CD14-positive monocyte (primary cell): ENCODE measurements around the gene MTX1. TPM values are rescaled to one million over a fixed set of nuclear protein-coding genes. Genes with fewer than 3 reads are reported as not detected.

Experiments
- DNase-seq, 3 donors: peaks; one replicate each; pipeline ENCODE4 v3.0.0-alpha.2; 2011 to 2022
- H2AFZ ChIP-seq: 2 replicates; pipeline ENCODE4 v1.6.0; 2012; ENCODE audit warnings: mild to moderate bottlenecking, low read depth, low read length, inconsistent platforms; ENCODE audit not compliant: insufficient read depth, poor library complexity, severe bottlenecking
- H3K27ac ChIP-seq, 2 donors: 1 replicate in 1 of 2; 2 replicates in 1 of 2; pipeline ENCODE4 v1.5.1; 2012 to 2013; ENCODE audit warnings: low read length in 2 of 2, control low read depth in 1 of 2, inconsistent platforms in 1 of 2, low read depth in 1 of 2, mild to moderate bottlenecking in 1 of 2
- H3K27me3 ChIP-seq, 2 donors: one replicate each; pipeline versions ENCODE4 v1.6.0 to v1.6.1; 2011 to 2013; ENCODE audit warnings: low read length in 2 of 2; ENCODE audit not compliant: control insufficient read depth in 2 of 2, insufficient read depth in 2 of 2
- H3K36me3 ChIP-seq, 2 donors: replicated peaks in 1 of 2; 1 replicate in 1 of 2; 2 replicates in 1 of 2; pipeline versions ENCODE4 v1.5.1 to v1.6.1; 2012 to 2013; ENCODE audit warnings: low read length in 2 of 2, control low read depth in 1 of 2, inconsistent platforms in 1 of 2, mild to moderate bottlenecking in 1 of 2; ENCODE audit not compliant: insufficient read depth in 2 of 2, control insufficient read depth in 1 of 2
- H3K4me1 ChIP-seq, 2 donors: 1 replicate in 1 of 2; 2 replicates in 1 of 2; pipeline versions ENCODE4 v1.5.1 to v1.6.1; 2012 to 2013; ENCODE audit warnings: low read length in 2 of 2, control low read depth in 1 of 2, inconsistent platforms in 1 of 2, mild to moderate bottlenecking in 1 of 2, moderate library complexity in 1 of 2; ENCODE audit not compliant: insufficient read depth in 2 of 2, control insufficient read depth in 1 of 2
- H3K4me2 ChIP-seq: replicated peaks from 2 replicates; pipeline ENCODE3; 2012; ENCODE audit warnings: low read length, moderate library complexity, mild to moderate bottlenecking; ENCODE audit not compliant: poor library complexity, severe bottlenecking; ENCODE audit errors: extremely low read depth
- H3K4me3 ChIP-seq, 3 experiments: fragments of 200-600 bp in 1 of 3; sonication (generic) in 1 of 3; replicated peaks in 1 of 3; 1 replicate in 2 of 3; 2 replicates in 1 of 3; pipeline ENCODE4 v1.5.1; 2011 to 2013; ENCODE audit warnings: low read length in 3 of 3, mild to moderate bottlenecking in 3 of 3, control low read depth in 2 of 3, low read depth in 2 of 3, inconsistent platforms in 1 of 3, moderate library complexity in 1 of 3
- H3K79me2 ChIP-seq: 2 replicates; pipeline ENCODE4 v1.6.0; 2012; ENCODE audit warnings: mild to moderate bottlenecking, control low read depth, inconsistent platforms, low read length, moderate library complexity; ENCODE audit not compliant: insufficient read depth
- H3K9ac ChIP-seq: 2 replicates; pipeline ENCODE4 v1.6.0; 2017; ENCODE audit warnings: low read length, mild to moderate bottlenecking; ENCODE audit not compliant: insufficient read depth, poor library complexity, severe bottlenecking
- H3K9me3 ChIP-seq, 2 donors: replicated peaks in 1 of 2; 1 replicate in 1 of 2; 2 replicates in 1 of 2; pipeline versions ENCODE4 v1.5.1 to v1.6.1; 2012 to 2013; ENCODE audit warnings: low read length in 2 of 2, control low read depth in 1 of 2; ENCODE audit not compliant: control insufficient read depth in 1 of 2, insufficient read depth in 1 of 2
- H4K20me1 ChIP-seq: 2 replicates; pipeline ENCODE4 v1.6.0; 2012; ENCODE audit warnings: mild to moderate bottlenecking, low read length, control low read depth, moderate library complexity; ENCODE audit not compliant: insufficient read depth
- H3K27ac Mint-ChIP-seq, 7 donors: one replicate each; pipeline ENCODE4 v1.8.0; 2020; ENCODE audit warnings: mild to moderate bottlenecking in 7 of 7, mixed read lengths in 7 of 7, moderate library complexity in 6 of 7, inconsistent platforms in 2 of 7
- H3K27me3 Mint-ChIP-seq, 3 donors: one replicate each; pipeline ENCODE4 v1.8.0; 2021 to 2022; ENCODE audit warnings: low read depth in 3 of 3, mild to moderate bottlenecking in 3 of 3, mixed read lengths in 3 of 3, moderate library complexity in 3 of 3, inconsistent platforms in 1 of 3
- H3K36me3 Mint-ChIP-seq, 2 donors: one replicate each; pipeline ENCODE4 v1.8.0; 2020; ENCODE audit warnings: mixed read lengths in 2 of 2, inconsistent platforms in 1 of 2, mild to moderate bottlenecking in 1 of 2
- H3K4me1 Mint-ChIP-seq: one replicate; pipeline ENCODE4 v1.8.0; 2020; ENCODE audit warnings: mild to moderate bottlenecking, mixed read lengths
- H3K4me3 Mint-ChIP-seq, 2 donors: one replicate each; pipeline ENCODE4 v1.8.0; 2020; ENCODE audit warnings: mild to moderate bottlenecking in 2 of 2, mixed read lengths in 2 of 2, moderate library complexity in 1 of 2
- H3K9me3 Mint-ChIP-seq, 7 donors: one replicate each; pipeline ENCODE4 v1.8.0; 2020 to 2022; ENCODE audit warnings: mixed read lengths in 7 of 7, mild to moderate bottlenecking in 6 of 7, moderate library complexity in 6 of 7, inconsistent platforms in 2 of 7
- CTCF ChIP-seq: fragments of 200-600 bp; IDR thresholded peaks from one replicate; pipeline ENCODE4 v1.8.0; 2022; ENCODE audit warnings: antibody characterized with exemption, mild to moderate bottlenecking
- WGBS: methylation state at CpG from one replicate; pipeline ENCODE4 v1.1.5; 2013; ENCODE audit warnings: missing lambda C conversion rate; ENCODE audit not compliant: insufficient coverage; 5-methylcytosine and 5-hydroxymethylcytosine counted together
- intact Hi-C, 2 donors: fragments of 100-400 bp; cut with micrococcal nuclease; formaldehyde crosslinking; loops; one replicate each; pipeline versions ENCODE4 v1.15.0 to v1.15.1; 2023
- polyA plus RNA-seq, 3 donors: library from polyadenylated mRNA; depleted of rRNA in 1 of 3; unstranded in 2 of 3; stranded (reverse) in 1 of 3; fragments of 300-500 nt in 2 of 3; fragments of >200 nt in 1 of 3; fragmentation: Illumina TruSeq in 2 of 3; gene quantifications; 1 replicate in 2 of 3; 2 replicates in 1 of 3; pipeline ENCODE4 v1.2.3, GENCODE V29; 2012 to 2021

The MTX1 gene
- polyA plus RNA-seq, 3 donors: 79.7 to 101 (median 86.0) TPM

- no peak overlapping the region for H3K4me3 Mint-ChIP-seq
- Histone ChIP-seq H3K4me1 (peaks cover 44 to 47% of the 10 kb centered on the region in 2 donors), H4K20me1 (no peaks in the 10 kb centered on the region), H3K36me3 (peaks cover 14 to 19% of the 10 kb centered on the region in 2 donors), H3K9me3 (no peaks in the 10 kb centered on the region), H3K27ac (no peak overlapping the region), H3K4me3 (no peak overlapping the region), H3K27me3 (peaks cover 0 to 15% of the 10 kb centered on the region in 2 donors), H3K79me2 (peaks cover 21% of the 10 kb centered on the region), H3K4me2 (no peak overlapping the region), H2AFZ (no peak overlapping the region), H3K9ac (no peak overlapping the region)
- intact Hi-C loops: loop anchor here in 1 of 2 donors (5.0 kb wide), 1 partner anchor 33 kb away; the partner anchor contains the start of gene SLC50A1
- H3K9me3 Mint-ChIP-seq: peaks cover 0 to 3% (median 0%) of the 10 kb centered on the region in 7 donors
- H3K36me3 Mint-ChIP-seq: peaks cover 19 to 30% of the 10 kb centered on the region in 2 donors
- no peak for TF ChIP-seq CTCF
- H3K27me3 Mint-ChIP-seq: peaks cover 20 to 39% (median 38%) of the 10 kb centered on the region in 3 donors
- H3K4me1 Mint-ChIP-seq: peaks cover 43% of the 10 kb centered on the region
- WGBS: no CpG with 5 or more reads among the region's 2 CpGs
- no peak for DNase-seq
- no peak overlapping the region for H3K27ac Mint-ChIP-seq
Observed at GRCh38 chr1:155170101-155170785, 38.3 kb upstream of the MTX1 start.

GRCh38 chr1:155170806-155171205 is 37.7 kb upstream of the MTX1 start:
- Histone ChIP-seq H3K27ac (no peak overlapping the region), H3K4me3 (no peak overlapping the region), H3K4me1 (peaks cover 44 to 47% of the 10 kb centered on the region in 2 donors), H3K9me3 (no peaks in the 10 kb centered on the region), H3K27me3 (peaks cover 0 to 13% of the 10 kb centered on the region in 2 donors), H3K36me3 (peaks cover 14 to 19% of the 10 kb centered on the region in 2 donors), H3K9ac (no peak overlapping the region), H2AFZ (no peak overlapping the region), H4K20me1 (no peaks in the 10 kb centered on the region), H3K4me2 (no peak overlapping the region), H3K79me2 (peaks cover 21% of the 10 kb centered on the region)
- WGBS: 100% methylated on average over 5 of the region's 7 CpGs
- H3K4me1 Mint-ChIP-seq: peaks cover 43% of the 10 kb centered on the region
- no peak for TF ChIP-seq CTCF
- peaks cover 0 to under 1% (median 0%) of the 10 kb centered on the region in 7 donors for H3K9me3 Mint-ChIP-seq
- H3K27ac Mint-ChIP-seq: peak overlapping the region in 1 of 7 donors; percentile 25
- peaks cover 18 to 39% (median 36%) of the 10 kb centered on the region in 3 donors for H3K27me3 Mint-ChIP-seq
- no peak for DNase-seq
- no peak overlapping the region for H3K4me3 Mint-ChIP-seq
- H3K36me3 Mint-ChIP-seq: peaks cover 19 to 30% of the 10 kb centered on the region in 2 donors
- intact Hi-C loops: loop anchor here in 1 of 2 donors (5.0 kb wide), 1 partner anchor 34 kb away; the partner anchor contains the start of gene SLC50A1
